Esophagus muscularis mucosa (tissue), 4 donors: Measurements from ENCODE around the gene MED13L.

Source experiments
- EP300 ChIP-seq: sonication (generic); formaldehyde crosslinking; IDR thresholded peaks from one replicate; pipeline ENCODE4 v1.6.1; 2017; ENCODE audit warnings: antibody characterized with exemption
- POLR2A ChIP-seq: fragments of 450-650 bp; IDR thresholded peaks from one replicate; pipeline ENCODE4 v1.6.1; 2017; ENCODE audit warnings: antibody characterized with exemption, moderate library complexity, mild to moderate bottlenecking, low read depth
- POLR2AphosphoS5 ChIP-seq, 2 donors: sonication (generic); formaldehyde crosslinking; IDR thresholded peaks; one replicate each; pipeline ENCODE4 v1.6.1; 2017; ENCODE audit warnings: antibody characterized with exemption in 2 of 2
- TF ChIP-seq, protein P1 (sequence below), 3 experiments: fragments of 200-600 bp in 2 of 3; fragments of 450-650 bp in 1 of 3; sonication (generic) in 2 of 3; IDR thresholded peaks; one replicate each; pipeline ENCODE4 v1.5.1; 2017 to 2019; ENCODE audit warnings: antibody characterized with exemption in 3 of 3, mild to moderate bottlenecking in 2 of 3, moderate library complexity in 1 of 3

DNA sequence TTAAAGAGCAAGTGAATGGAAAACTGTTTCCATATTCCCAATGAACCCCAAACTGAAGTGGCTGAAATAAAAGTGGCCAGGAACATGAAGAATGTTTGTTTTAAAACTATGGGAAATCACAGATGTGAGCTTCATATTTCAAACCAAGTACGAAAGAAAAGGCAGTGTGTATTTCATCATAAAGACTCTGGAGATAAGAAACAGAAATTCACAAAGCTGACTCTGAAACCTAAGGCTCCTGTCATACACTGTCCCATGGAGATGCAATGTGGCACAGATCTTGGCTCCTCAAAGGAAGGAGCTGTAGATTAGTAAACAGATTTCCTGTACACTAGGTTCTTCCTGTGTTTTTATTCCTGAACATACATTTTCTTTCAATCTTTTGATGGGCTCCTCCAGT lies 304.4 kb downstream of the MED13L start:
- TF ChIP-seq, protein P1, sequence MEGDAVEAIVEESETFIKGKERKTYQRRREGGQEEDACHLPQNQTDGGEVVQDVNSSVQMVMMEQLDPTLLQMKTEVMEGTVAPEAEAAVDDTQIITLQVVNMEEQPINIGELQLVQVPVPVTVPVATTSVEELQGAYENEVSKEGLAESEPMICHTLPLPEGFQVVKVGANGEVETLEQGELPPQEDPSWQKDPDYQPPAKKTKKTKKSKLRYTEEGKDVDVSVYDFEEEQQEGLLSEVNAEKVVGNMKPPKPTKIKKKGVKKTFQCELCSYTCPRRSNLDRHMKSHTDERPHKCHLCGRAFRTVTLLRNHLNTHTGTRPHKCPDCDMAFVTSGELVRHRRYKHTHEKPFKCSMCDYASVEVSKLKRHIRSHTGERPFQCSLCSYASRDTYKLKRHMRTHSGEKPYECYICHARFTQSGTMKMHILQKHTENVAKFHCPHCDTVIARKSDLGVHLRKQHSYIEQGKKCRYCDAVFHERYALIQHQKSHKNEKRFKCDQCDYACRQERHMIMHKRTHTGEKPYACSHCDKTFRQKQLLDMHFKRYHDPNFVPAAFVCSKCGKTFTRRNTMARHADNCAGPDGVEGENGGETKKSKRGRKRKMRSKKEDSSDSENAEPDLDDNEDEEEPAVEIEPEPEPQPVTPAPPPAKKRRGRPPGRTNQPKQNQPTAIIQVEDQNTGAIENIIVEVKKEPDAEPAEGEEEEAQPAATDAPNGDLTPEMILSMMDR (IDR thresholded peaks at IDR 0.05): no peak
- TF ChIP-seq POLR2AphosphoS5 (IDR thresholded peaks at IDR 0.05) (no peak), POLR2A (no peak), EP300 (no peak)
